ENCODE results near the gene MAMDC2.
"Not testable (repeated sequence)": the region's sequence is repeated elsewhere in the genome, so short reads cannot be mapped to it uniquely, and the experiment has no call there.

Gene MAMDC2

DNA sequence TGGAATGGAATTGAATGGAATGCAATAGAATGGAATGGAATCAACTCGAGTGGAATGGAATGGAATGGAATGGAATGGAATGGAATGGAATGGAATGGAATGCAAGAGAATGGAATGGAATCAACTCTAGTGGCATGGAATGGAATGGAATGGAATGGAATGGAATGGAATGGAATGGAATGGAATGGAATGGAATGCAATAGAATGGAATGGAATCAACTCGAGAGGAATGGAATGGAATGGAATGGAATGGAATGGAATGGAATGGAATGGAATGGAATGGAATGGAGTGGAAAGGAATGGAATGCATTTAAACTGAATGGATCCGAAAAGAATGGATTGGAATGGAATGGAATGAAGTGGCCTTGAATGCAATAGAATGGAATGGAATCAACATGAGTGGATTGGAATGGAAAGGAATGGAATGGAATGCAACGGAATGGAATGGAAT lies 5.5 kb upstream of the MAMDC2 start:
- DNase-seq (ENCODE audit: low read depth in 2 of 2), result not testable (repeated sequence)

DNA sequence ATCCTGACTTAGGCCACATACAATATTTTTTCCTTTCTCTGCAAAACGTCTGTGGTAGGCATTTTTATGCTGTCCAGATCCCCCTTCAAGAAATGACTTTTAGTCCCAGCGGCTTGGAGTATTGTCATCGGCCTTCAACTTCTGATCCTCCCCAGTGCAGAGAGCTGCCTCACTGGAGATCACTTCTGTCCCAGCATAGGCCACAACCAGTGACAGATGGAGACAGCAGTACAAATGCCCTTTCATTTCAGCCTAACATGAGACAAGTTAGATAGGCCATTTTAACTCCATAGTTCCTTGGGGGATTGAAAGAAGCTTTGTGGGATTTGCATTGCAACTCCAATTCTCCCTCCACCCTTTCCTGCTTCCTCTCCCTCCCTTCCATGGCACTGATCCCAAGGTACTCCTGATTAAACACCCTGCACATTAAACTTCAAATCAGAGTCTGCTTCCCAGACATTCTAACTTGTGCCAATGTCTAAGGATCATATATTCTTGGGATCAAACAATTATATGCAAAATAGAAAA lies 3.2 kb upstream of the MAMDC2 start:
- no peak for DNase-seq (ENCODE audit: low read depth in 2 of 2)

DNA sequence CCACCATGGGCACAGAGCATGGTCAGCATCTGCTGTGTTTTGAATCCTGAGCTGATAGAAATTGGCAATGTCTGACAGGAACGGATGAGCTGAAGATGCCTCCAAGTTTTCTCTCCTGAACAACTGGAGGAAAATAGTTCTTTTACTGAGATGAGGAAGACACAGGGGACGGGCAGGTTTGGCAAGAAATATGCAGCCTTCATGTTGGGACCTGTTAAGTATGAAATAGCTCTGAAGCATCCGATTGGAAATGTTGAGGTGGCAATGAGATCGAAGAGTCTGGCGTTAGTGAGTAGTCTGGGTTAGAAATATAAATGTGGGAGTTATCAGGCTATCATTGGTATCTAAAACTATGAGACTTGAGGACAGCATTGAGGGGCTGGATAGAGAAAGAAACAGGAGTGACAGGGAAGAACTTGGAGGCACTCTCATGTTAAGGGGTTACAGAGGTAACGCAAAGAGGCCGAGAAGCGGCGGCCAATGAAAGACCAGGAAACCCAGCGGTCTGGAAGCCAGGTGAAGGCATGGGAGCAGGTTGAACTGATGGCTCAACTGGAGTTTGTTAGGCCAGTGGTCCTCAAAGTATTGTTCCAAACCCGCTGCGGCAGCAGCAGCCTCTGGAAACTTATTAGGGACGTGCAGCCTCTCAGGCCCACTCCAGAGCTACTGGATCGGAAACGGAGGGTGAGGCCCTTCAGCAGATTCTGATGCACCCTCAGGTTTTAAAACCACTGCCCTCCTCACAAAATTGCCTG lies 1.0 kb upstream of the MAMDC2 start:
- no peak for DNase-seq (ENCODE audit: low read depth in 2 of 2)

DNA sequence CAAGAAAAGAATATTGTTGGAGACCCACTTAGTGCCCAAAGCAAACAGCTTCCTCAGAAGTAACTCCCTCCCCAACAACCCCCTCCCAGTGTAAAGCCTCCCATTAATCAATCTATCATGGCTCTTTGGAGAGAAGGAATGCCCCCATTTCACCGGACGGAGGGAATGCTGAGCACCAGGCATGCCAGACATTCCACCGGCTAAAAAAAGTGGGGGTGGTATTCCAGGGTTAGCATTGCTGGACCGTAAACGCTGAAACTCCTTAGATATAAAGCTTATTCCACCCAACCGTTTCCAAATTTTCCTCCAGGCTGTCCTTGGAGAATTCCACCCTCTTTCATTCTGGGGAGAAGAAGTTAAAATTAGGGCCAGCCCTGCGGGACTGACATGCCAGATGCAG lies 363 bp upstream of the MAMDC2 start:
- no peak for DNase-seq (ENCODE audit: low read depth in 2 of 2)

DNA sequence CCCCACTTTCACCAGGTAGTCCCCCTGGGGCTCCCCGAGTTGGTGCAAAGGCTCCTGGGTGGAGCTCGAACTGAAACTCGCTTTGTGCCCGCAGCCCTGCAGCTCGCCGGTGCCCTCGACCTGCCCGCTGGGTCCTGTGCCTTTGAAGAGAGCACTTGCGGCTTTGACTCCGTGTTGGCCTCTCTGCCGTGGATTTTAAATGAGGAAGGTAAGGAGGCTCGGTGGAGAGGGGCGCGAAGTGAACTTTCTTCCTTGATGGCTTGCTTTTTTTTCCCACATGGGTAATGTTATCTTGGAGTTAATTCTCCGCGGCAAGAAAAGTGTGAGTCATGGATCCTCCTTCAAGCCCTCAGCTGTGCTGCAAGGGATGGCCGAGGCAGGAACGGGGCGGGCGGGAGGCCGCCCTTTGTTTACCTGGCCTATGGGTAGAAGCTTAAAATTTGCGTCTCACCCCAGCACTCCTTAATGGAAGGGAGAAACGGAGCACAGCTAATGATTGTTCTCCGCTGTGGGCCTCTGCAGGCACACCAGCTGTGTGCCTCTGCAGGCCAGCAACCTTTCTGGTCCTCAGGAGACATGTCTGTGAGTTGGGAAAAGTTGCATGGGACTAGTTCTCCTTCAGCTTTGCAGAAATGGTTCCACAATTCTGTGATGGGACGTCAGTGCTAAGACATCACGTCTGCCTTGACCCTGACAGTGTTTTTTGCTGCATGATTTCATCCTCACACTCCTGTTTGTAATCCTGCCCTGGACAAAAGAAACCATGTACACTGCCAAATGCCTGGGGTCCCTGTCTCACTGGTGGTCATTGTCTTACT lies 1.1 kb downstream of the MAMDC2 start:
- no peak for DNase-seq (ENCODE audit: low read depth in 2 of 2)

DNA sequence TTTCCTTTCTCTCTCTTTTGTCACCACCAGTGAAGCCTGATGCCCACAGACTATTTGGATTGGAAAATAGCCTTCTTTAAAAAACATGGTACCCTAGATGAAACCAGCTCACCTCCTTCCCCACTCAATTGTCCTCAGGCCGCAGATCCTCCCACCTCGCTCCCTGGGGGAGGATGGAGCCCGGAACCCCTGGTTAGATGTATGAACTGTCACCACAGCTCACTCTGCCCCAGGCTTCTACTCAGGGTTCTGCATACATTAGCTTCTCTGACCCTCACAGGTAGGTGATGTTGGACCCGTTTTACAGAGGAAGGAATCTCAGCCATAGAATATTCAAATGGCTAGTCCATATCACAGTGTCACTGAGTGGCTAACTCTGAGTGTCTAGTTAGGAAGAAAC lies 1.8 kb downstream of the MAMDC2 start:
- no peak for DNase-seq (ENCODE audit: low read depth in 2 of 2)

DNA sequence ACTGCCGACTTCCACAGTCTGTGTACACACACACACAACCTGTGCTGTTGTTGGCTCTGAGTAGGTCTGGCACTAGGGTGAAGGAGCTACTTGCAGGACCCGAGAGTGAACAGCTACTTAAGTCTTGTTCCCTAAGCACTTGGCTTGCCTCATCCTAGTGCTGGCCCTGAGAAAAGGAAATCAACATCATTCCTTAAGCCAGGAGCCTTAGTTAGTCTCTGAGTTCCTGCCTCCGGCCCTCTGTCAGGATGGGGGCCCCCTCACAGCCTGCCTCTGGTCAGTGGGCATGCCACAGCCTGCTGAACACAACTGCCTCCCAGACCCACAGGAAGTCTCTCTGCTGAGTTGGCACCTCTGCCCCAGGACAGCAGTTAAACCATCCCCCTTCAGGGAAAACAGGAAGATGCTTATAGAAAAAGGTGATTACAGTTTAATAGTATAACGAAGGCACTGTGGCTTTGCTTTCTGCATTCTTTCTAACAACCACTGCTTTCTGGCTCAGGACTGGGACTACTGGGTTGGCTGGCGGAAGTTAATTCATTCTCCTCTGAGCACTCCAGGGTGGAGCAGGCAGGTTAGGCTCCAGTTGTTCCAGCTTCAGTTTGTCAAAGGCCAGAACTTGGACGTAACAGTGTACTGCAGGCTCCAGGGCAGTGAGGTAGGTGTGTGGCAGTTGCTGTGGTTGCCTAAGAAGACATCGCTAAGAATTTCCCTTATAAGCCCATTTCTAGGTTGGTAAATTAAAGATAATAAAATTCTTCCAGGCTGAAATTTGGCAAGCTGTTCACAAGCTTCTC lies 2.8 kb downstream of the MAMDC2 start:
- no peak for DNase-seq (ENCODE audit: low read depth in 2 of 2)

DNA sequence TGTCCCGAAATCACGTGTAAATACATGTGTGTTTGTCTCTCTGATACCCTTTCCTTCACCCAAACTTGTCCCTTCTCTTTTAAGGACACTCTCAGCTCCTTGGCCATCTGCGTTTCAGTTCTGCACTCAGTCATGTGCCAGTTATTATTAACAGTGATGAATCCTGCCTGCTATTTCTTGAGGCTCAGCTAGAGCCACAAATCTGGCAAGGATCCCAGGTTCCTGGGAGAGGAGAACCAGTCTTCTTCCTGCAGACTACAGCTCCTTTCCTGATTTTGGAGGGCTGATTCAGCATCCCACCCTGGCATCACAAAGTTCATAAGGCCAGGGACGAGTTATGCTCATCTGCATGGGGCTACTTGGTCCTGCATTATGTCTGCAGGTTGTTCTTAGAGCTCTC lies 5.6 kb downstream of the MAMDC2 start:
- DNase-seq (ENCODE audit: low read depth in 2 of 2), result no peak

DNA sequence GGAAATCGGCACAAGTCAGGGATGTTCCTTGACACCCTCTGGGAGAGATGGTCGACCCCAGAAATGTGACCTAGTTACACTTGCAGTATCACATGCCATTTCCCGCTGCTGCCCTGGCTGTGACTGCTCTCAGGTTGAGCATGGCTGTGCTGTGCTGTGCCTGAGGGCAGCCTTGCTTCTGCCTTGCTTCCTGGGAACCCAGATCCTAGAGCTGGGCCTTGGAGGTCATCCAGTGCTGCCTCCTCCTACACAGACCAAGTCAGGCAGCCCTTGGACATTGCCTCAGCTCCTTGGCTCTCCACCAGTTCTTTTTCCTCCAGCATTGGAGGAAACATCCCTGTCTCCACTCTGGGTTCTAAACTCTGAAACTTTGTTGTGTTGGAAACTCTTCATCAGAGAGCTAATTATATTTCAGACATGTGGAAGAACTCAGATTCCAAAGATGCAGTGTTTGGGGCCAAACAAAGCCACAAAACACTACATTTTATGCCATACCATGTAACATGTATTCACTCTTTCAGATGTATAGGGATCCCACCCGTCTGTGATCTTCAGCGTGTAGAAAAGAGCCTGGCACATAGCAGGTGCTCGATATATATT lies 6.1 kb downstream of the MAMDC2 start:
- DNase-seq (ENCODE audit: low read depth in 2 of 2), result no peak

DNA sequence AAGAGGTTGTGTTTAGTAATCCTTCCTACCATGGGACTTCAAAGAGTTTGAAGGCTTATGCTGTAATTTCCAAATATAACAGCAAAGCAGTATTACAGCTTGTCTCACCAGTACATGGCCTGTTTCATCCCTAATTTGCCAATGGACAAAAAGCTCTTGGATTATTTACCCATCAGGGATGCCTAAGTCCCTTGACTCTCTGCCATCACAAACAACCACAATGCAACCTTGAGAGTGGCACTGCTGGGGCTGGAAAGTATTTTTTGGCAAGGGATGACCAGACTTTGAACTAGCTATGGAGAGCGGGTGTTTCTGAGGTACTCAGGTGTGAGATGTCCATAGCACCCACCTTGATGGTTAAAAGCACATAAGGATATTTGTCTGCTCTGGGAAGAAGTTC lies 9.1 kb downstream of the MAMDC2 start:
- DNase-seq (ENCODE audit: low read depth in 2 of 2), result no peak

DNA sequence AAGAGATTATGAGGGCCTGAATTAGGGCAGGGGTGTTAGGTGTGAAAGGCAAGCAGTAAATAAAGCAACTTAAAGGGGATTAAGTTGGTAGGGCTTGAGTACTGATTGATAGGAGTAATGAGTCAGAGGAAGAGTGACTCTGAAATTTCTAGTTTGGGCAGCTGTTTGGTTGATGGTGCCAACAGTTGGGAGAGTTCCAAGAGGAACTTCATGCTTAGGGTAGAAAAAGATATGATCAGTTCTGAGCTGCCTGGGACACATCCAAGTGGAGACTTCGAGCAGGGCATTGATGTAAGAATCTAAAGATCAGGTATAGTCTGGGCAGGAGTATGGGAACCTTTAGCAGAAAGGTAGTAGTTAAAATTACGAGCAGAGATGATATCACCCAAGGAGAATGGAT lies 10.2 kb downstream of the MAMDC2 start:
- no peak for DNase-seq (ENCODE audit: low read depth in 2 of 2)

DNA sequence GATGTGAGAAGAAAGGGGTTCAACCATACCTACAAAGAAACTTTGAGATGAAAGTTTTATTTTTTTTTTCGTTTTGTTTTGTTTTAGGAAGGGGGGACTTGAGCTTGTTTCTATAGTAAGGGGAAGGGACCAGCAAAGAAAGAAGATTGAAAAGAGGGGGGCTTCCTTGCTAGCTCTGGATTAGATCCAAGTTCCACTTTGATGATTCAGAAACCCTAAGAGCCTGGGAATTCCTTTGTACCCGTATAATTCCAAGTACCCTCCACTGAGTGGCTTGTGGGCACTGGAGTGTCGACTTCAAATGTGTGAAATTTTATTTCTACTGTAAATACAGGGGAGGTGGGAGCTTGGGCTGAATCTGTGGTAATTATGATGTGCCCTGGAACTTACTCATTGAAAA lies 10.9 kb downstream of the MAMDC2 start:
- DNase-seq (ENCODE audit: low read depth in 2 of 2), result no peak

DNA sequence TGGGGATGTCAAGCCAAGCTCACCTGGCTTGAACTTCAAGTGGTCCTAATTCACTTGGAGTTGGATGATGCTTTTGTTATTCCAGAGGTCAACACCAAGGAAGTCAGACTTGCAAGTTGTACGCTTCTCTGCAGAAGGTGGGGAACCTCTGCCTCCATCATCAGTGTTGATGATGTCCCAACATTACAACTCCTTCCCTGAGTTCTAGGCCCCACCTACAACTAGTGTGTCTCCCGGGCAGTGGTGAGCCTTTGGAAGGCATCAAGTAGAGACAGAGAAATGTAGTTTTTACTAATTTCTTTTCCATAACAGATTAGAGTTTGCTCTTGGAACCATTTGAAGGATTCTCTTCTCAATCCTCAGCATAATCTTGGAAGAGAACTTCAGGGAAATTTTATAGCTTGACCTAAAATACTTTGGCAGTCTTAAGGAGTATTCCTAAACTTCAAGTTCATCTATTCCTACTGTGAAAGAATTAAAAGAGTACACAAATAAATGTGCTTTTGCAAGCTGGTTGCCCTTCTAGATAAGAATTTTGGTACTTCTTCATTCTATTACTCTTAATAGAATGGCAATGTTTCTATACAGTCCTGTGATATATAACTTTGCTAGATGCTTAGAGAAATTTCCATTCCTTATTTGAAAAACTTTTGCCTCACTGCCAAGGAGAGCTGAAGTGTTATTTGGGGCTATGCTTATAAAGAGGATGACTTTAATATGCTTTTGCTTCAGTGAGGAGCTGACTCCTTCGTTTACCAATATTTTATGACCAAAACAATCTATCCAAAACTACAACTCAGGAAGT lies 12.0 kb downstream of the MAMDC2 start:
- no peak for DNase-seq (ENCODE audit: low read depth in 2 of 2)

DNA sequence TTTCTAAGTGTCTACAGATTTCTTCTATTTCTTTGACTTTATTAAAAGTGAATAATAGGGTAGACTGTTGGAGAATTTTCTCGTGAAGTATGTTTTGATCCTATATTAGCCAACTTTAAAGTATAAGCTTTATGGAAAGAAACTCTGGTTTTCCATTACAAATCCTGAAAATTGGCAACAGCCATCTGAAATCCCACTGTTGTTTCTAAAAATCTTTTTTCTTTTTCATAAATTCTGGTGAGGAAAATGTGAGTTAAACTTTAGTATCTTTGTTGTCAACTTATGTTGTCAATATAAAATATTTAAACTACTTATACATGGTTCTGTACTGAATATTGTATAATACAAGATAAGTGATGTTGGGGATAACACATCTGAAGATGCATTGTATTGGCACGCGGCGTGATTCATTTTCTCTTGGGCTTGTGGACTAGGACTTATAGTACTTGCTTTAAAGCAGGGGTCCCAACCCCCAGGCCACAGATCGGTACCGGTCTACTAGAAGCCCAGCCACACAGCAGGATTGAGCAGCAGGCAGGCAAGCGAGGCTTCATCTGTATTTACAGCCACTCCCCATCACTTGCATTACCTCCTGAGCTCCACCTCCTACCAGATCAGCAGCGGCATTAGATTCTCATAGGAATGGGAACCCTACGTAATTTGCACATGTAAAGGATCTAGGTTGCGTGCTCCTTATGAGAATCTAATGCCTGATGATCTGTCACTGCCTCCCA lies 12.7 kb downstream of the MAMDC2 start:
- DNase-seq (ENCODE audit: low read depth in 2 of 2), result no peak

DNA sequence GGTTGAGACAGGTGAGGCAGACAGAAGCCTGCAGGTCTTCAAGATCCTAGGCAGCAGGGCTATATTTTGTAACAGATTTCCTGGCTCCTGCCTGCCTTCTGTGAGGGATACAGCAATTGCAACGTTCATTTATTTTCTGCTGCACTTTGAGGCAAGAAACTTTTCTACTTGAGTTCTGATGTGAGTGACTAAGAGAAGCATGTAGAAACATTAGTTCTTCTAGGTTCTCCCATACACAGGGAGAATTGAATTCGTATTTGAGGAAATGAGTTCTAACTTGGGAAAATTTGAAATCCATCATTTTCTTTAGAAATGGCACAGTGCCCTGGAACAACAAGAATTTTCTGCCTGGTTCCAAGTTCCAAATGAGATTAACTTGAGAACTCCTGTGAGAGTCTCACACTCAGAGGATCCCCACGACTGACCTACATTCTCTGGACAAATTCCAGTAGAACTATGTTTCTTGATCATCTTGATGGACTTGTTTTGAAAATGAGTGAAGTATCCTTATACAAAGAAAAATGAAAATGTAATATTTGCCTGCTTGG lies 15.0 kb downstream of the MAMDC2 start:
- DNase-seq (ENCODE audit: low read depth in 2 of 2), result no peak

DNA sequence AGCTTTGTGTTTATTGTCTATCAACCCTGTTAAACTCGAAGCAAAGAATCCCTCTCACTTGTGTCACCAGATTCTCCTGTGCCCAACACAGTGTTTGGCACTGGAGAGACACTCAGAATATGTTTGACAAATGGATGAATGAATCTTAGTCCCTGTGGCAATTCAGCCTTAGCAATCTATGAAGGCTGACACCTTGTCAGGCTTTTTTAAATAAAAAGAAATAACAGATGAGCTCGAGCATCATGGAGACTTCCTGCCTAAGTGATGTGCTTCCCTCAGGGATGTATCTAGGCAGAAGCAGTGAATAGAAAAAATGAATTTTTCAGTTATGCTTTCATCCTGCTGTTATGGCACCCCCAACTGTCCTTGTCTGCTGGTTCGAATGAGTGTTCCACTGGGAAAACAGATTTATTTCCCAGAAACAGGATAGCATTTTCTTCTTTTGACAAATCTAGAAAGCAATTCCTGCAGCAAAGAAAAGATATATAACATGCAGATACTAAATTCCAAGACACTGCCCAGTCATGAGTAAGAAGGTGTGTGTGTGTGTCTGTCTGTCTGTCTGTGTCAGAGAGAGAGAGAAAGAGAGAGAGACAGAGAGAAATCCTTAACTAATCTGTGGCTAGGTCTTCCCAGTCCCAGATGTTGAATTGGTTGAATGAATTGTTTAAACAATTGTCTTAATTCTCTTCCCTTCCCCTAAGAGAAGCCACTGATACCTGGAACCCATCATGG lies 16.7 kb downstream of the MAMDC2 start:
- no peak for DNase-seq (ENCODE audit: low read depth in 2 of 2)

DNA sequence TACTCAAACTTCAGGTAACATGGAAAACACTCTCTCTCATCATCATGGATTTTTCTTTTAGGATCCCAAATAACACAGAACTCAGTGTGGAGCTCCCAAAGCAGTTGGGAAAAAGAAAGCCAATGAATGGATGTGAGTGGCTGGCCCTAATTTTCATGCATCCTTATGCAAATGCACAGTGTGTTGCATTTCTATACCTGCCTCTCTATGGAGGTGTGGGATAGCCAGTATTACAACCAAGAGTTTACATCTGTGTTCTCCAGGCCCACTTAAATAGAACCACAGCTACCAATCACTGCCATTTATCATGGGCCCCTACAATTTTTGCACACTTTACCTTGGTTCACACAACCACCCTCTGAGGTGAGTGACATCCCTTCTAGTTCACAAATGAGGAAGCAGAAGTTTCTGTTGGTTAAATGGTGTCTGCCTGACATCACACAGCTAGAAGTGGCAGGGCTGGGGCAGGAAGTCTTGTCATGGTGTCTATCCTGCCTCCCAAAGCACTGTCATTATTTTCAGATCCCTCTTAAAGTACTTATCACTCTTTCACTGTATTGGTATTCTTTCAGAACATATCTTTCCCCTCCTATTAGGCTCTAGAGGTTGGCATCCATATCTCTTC lies 17.3 kb downstream of the MAMDC2 start:
- no peak for DNase-seq (ENCODE audit: low read depth in 2 of 2)

DNA sequence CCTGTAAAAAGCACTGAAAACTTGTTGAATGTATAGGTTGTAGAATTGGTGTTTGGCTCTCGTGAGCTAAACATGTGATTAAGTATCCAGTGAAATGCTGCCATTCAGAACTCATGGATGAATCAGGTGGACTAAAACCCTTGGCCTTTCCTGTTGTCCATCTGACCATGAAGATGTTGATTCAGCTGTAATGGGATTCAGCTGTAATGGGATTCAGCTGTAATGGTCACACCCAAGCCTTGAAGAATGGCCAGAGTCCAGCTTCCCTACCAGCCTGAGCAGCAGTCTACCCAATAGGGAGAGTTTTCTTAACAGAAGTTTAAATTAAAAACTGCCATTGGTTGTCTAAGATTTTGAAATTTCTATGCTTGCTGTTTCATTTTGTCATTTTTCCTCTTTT lies 18.1 kb downstream of the MAMDC2 start:
- DNase-seq (ENCODE audit: low read depth in 2 of 2), result no peak

DNA sequence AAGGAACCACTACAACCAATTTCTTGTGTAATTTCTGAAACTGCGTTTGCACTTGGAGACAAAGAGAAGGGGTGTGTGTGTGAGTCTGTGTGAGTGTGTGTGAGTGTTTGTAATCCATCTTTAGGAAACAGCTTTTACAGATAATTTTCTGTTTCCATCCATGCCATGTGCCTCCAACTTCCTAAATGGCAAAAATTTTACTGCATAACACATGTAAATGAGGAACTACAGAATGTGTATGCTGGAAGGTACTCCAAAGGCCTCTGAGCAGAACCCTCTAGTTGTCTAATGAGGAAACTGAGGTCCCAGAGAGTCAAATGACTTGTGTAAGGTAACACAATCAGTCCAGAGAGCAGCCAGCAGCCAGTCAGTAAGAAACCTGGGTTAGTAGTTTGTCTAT lies 20.8 kb downstream of the MAMDC2 start:
- no peak for DNase-seq (ENCODE audit: low read depth in 2 of 2)

Data from stimulated activated CD4-positive, alpha-beta T cell treated with anti-CD3 and anti-CD28 coated beads, Interleukin-12 subunit alpha, Interleukin-12 subunit beta, amount 100 ng/mL, for 24 hours (primary cell).